Effector memory CD8-positive, alpha-beta T cell (primary cell): ENCODE measurements around the gene MPPED2.

ENCODE experiments used
- ATAC-seq: fragments of 150-1000 bp; cut with Tn5 transposase; replicated peaks from 2 replicates; pipeline ENCODE4 v1.10.0; 2021; ENCODE audit warnings: mild to moderate bottlenecking, moderate library complexity
- DNase-seq, 3 experiments: peaks; one replicate each; pipeline ENCODE4 v3.0.0; 2021
- H3K27ac Mint-ChIP-seq, 2 donors: one replicate each; pipeline ENCODE4 v1.8.0; 2022; ENCODE audit warnings: mild to moderate bottlenecking in 2 of 2, mixed read lengths in 2 of 2, moderate library complexity in 2 of 2
- H3K27me3 Mint-ChIP-seq, 2 donors: one replicate each; pipeline ENCODE4 v1.8.0; 2022; ENCODE audit warnings: mixed read lengths in 2 of 2
- H3K36me3 Mint-ChIP-seq: one replicate; pipeline ENCODE4 v1.8.0; 2022; ENCODE audit warnings: mild to moderate bottlenecking, moderate library complexity, mixed read lengths; ENCODE audit not compliant: insufficient read depth
- H3K4me1 Mint-ChIP-seq, 2 donors: one replicate each; pipeline ENCODE4 v1.8.0; 2022; ENCODE audit warnings: low read depth in 2 of 2, mixed read lengths in 2 of 2
- H3K4me3 Mint-ChIP-seq, 2 donors: one replicate each; pipeline ENCODE4 v1.8.0; 2022; ENCODE audit warnings: mild to moderate bottlenecking in 2 of 2, mixed read lengths in 2 of 2, moderate library complexity in 2 of 2
- H3K9me3 Mint-ChIP-seq, 2 donors: one replicate each; pipeline ENCODE4 v1.8.0; 2022; ENCODE audit warnings: mixed read lengths in 2 of 2

MPPED2 gene

GRCh38 chr11:30459306-30459705 is 126.8 kb downstream of the MPPED2 start:
- Mint-ChIP-seq H3K9me3 (no peaks in the 10 kb centered on the region), H3K27ac (no peak overlapping the region), H3K4me3 (no peak overlapping the region), H3K27me3 (no peaks in the 10 kb centered on the region), H3K4me1 (peaks cover 0 to 3% of the 10 kb centered on the region in 2 donors), H3K36me3 (no peaks in the 10 kb centered on the region)
- ATAC-seq (no peak), DNase-seq (no peak)

GRCh38 chr11:30458541-30458940 is 127.6 kb downstream of the MPPED2 start:
- Mint-ChIP-seq H3K4me3 (no peak overlapping the region), H3K4me1 (peaks cover 0 to 3% of the 10 kb centered on the region in 2 donors), H3K36me3 (no peaks in the 10 kb centered on the region), H3K9me3 (no peaks in the 10 kb centered on the region), H3K27ac (no peak overlapping the region), H3K27me3 (no peaks in the 10 kb centered on the region)
- no peak for ATAC-seq
- no peak for DNase-seq

DNA sequence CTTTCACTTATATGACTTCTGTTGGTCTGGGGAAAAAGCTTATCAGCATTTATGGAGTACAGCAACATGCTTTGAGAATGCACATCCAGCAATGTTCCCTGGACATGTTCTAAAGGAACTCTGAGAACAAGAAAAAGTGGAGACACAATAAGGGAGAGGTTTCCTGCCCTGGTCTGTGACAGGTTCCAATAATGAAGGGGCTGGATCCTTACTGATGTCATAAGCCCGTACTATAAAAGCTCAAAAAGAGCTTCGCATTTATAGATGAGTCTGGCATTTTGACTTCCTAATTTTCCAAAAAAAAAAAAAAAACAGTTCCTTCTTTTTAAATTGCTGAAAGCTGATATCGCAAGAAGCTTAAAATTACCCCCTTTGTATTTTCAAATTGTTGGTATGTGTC is 129.1 kb downstream of the MPPED2 start:
- Mint-ChIP-seq H3K36me3 (no peaks in the 10 kb centered on the region), H3K27ac (no peak overlapping the region), H3K27me3 (no peaks in the 10 kb centered on the region), H3K9me3 (no peaks in the 10 kb centered on the region), H3K4me3 (no peak overlapping the region), H3K4me1 (peaks cover 0 to 2% of the 10 kb centered on the region in 2 donors)
- DNase-seq (no peak), ATAC-seq (no peak)

DNA sequence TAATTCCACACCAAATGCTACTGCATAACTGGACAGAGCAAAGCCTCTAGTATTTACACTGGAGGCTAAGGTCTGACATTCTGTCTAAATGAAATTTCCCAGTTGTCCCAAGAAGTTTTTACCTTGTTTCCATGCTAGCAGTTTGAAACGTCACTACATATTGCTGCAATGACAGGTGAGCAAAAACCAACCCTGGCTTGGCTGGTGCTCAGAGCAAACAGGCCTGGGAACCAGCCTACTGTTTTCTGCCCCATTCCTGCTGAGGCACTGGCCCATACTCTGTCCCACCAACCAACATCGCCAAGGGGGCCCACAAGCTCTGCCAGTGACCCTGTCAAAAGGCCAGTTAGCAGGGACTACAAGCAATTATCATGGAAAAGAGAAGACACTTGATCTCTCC is 131.1 kb downstream of the MPPED2 start:
- no peaks in the 10 kb centered on the region for H3K4me1 Mint-ChIP-seq
- no peaks in the 10 kb centered on the region for H3K36me3 Mint-ChIP-seq
- H3K9me3 Mint-ChIP-seq = no peaks in the 10 kb centered on the region
- no peak for DNase-seq
- H3K27ac Mint-ChIP-seq = no peak overlapping the region
- no peak overlapping the region for H3K4me3 Mint-ChIP-seq
- no peak for ATAC-seq
- no peaks in the 10 kb centered on the region for H3K27me3 Mint-ChIP-seq

GRCh38 chr11:30454541-30454940 is 131.6 kb downstream of the MPPED2 start:
- Mint-ChIP-seq H3K4me1 (no peaks in the 10 kb centered on the region), H3K9me3 (no peaks in the 10 kb centered on the region), H3K27ac (no peak overlapping the region), H3K4me3 (no peak overlapping the region), H3K27me3 (peaks cover 0 to under 1% of the 10 kb centered on the region in 2 donors), H3K36me3 (no peaks in the 10 kb centered on the region)
- DNase-seq (no peak), ATAC-seq (no peak)

DNA sequence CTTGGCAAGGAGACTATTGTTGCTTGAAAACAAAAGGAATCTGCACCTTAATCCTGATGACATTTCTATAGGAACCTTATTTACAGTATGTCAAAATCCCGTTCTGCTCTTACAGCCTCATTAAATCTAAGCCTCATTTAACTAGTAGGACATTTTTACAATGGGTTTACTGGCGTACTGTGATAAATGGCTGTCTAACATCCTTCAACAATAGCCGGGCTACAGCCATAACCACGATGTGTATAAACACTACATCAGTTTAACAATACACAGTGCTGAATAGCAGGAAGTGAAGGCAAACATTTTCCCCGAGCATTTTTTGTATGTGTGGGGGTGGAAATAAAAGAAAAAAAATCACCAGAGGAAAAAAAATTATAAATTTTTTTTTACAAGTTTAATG is 132.0 kb downstream of the MPPED2 start:
- H3K27me3 Mint-ChIP-seq = peaks cover 0 to 5% of the 10 kb centered on the region in 2 donors
- no peak for ATAC-seq
- no peak overlapping the region for H3K27ac Mint-ChIP-seq
- DNase-seq = no peak
- H3K4me1 Mint-ChIP-seq = no peaks in the 10 kb centered on the region
- no peak overlapping the region for H3K4me3 Mint-ChIP-seq
- no peaks in the 10 kb centered on the region for H3K9me3 Mint-ChIP-seq
- H3K36me3 Mint-ChIP-seq = no peaks in the 10 kb centered on the region

DNA sequence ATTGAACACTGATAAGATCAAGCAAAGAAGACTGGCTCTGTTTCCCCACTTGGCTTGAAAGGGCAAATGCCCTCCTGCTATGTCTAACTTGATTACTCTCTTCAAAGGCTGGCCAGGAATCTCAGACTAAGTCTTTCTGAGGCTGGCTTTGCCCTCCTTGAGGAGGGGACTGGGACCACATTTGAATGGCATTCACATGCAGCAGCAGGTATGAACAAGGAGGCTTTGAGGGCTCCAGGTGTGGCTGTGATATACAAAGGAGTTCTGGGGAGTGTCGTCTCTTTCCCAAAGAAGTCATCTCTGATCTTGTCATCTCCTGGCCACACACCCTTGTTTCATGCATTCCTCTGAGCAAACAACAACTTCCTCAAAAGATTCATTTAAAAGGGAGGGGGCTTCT is 132.4 kb downstream of the MPPED2 start:
- Mint-ChIP-seq H3K36me3 (no peaks in the 10 kb centered on the region), H3K27me3 (peaks cover 0 to 9% of the 10 kb centered on the region in 2 donors), H3K9me3 (no peaks in the 10 kb centered on the region), H3K4me3 (no peak overlapping the region), H3K27ac (no peak overlapping the region), H3K4me1 (no peaks in the 10 kb centered on the region)
- no peak for ATAC-seq
- DNase-seq = no peak

DNA sequence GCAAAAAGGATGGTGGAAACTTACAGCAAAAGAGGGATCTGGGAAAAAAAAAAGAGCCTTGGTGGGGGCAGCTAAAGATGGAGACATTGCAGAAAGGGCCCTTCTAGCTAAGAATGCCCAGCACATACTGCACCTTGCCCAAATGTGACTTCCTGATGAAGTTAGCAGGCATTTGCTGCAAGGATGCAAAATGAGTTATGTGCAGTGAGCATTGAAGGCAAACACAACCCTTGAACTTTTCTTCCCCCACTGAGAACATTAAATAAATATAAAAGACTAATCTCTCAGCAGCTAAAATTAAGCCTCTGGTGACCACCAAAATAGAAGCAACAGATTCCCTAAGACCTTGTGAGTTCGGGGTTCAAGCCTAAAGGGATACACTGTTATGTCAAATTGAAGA is 133.3 kb downstream of the MPPED2 start:
- Mint-ChIP-seq H3K27me3 (peaks cover 0 to 10% of the 10 kb centered on the region in 2 donors), H3K9me3 (no peaks in the 10 kb centered on the region), H3K27ac (no peak overlapping the region), H3K4me3 (no peak overlapping the region), H3K4me1 (no peaks in the 10 kb centered on the region), H3K36me3 (no peaks in the 10 kb centered on the region)
- DNase-seq = no peak
- ATAC-seq = no peak

- peaks cover 0 to 10% of the 10 kb centered on the region in 2 donors for H3K27me3 Mint-ChIP-seq
- no peak for DNase-seq
- no peak overlapping the region for H3K4me3 Mint-ChIP-seq
- no peak for ATAC-seq
- no peaks in the 10 kb centered on the region for H3K4me1 Mint-ChIP-seq
- no peaks in the 10 kb centered on the region for H3K9me3 Mint-ChIP-seq
- no peaks in the 10 kb centered on the region for H3K36me3 Mint-ChIP-seq
- no peak overlapping the region for H3K27ac Mint-ChIP-seq
Observed at GRCh38 chr11:30452114-30452513, 134.0 kb downstream of the MPPED2 start.

DNA sequence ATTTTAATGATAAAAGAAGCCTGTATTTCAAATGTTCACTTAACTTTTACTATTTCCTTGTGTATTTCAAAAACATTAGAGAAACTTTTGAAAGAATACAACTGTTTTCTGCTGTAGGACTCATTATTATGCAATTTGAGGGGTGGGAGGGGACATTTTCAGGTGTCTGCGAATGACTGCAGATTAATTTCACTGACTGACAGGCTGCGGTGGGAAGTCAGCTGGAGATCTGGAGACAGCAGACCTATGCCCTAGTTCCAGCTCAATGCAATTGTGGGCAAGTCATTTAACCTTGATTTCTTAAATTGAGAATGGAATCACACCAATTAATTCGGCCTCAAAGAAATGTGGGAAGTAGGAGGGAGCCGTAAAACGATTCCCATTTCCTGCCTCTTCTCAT is 134.5 kb downstream of the MPPED2 start:
- no peak for DNase-seq
- ATAC-seq = no peak
- no peaks in the 10 kb centered on the region for H3K4me1 Mint-ChIP-seq
- no peak overlapping the region for H3K4me3 Mint-ChIP-seq
- peaks cover 0 to 10% of the 10 kb centered on the region in 2 donors for H3K27me3 Mint-ChIP-seq
- no peaks in the 10 kb centered on the region for H3K36me3 Mint-ChIP-seq
- H3K9me3 Mint-ChIP-seq = no peaks in the 10 kb centered on the region
- H3K27ac Mint-ChIP-seq = no peak overlapping the region

DNA sequence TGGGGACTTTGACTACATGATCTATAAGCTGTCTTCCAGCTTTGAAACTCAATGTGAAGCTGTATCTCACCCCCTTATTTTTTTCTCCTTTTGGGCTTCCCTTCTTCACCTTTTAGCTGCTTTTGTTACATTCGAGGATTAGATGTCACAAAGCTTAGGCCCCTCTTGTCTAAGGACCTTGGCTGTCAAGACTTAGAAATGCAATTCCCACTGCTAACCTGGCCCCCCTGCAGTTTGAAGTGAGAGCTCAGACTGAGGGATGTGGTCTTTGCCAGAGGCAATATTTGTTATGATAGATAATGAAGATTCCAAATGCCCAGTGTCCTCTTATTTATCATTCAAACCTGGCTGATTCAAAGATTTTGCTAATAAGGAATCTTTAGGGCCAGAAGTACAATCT is 135.0 kb downstream of the MPPED2 start:
- peaks cover 0 to 10% of the 10 kb centered on the region in 2 donors for H3K27me3 Mint-ChIP-seq
- H3K4me1 Mint-ChIP-seq = no peaks in the 10 kb centered on the region
- ATAC-seq (no peak), DNase-seq (no peak)
- no peak overlapping the region for H3K27ac Mint-ChIP-seq
- no peaks in the 10 kb centered on the region for H3K36me3 Mint-ChIP-seq
- no peak overlapping the region for H3K4me3 Mint-ChIP-seq
- no peaks in the 10 kb centered on the region for H3K9me3 Mint-ChIP-seq

- no peaks in the 10 kb centered on the region for H3K4me1 Mint-ChIP-seq
- H3K9me3 Mint-ChIP-seq = no peaks in the 10 kb centered on the region
- H3K27ac Mint-ChIP-seq = no peak overlapping the region
- no peaks in the 10 kb centered on the region for H3K36me3 Mint-ChIP-seq
- peaks cover 0 to 10% of the 10 kb centered on the region in 2 donors for H3K27me3 Mint-ChIP-seq
- DNase-seq (no peak), ATAC-seq (no peak)
- no peak overlapping the region for H3K4me3 Mint-ChIP-seq
Observed at GRCh38 chr11:30447058-30447640, 139.0 kb downstream of the MPPED2 start.

- Mint-ChIP-seq H3K4me3 (no peak overlapping the region), H3K9me3 (no peaks in the 10 kb centered on the region), H3K27me3 (peaks cover 0 to 10% of the 10 kb centered on the region in 2 donors), H3K4me1 (no peaks in the 10 kb centered on the region), H3K36me3 (no peaks in the 10 kb centered on the region), H3K27ac (no peak overlapping the region)
- ATAC-seq (no peak), DNase-seq (no peak)
Observed at GRCh38 chr11:30446520-30446919, 139.6 kb downstream of the MPPED2 start.

GRCh38 chr11:30445056-30445455 is 141.1 kb downstream of the MPPED2 start:
- no peak for ATAC-seq
- H3K4me1 Mint-ChIP-seq = no peaks in the 10 kb centered on the region

DNA sequence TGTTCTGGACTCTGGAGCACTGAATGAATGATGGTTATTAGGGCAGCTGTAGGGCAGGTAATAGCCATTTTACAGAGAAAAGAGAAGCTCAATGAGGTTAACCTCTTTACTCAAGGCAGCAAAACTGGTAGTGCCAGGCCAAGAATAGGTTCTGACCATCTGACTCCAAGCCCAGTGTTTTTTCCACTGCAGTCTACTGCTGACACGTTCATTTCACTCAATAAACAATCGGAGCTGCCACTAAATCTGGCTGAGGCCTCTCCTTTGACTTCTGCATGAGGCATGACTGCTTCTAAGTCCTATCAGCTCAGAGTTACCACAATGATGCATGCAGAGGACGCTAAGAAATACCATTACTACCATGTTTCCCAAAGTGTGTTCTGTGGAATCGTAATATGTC is 145.6 kb downstream of the MPPED2 start:
- Mint-ChIP-seq H3K4me1 (no peaks in the 10 kb centered on the region), H3K9me3 (peaks cover 0 to 6% of the 10 kb centered on the region in 2 donors), H3K27me3 (no peaks in the 10 kb centered on the region), H3K4me3 (no peak overlapping the region), H3K27ac (no peak overlapping the region), H3K36me3 (no peaks in the 10 kb centered on the region)
- ATAC-seq (no peak), DNase-seq (no peak)

More at GRCh38 chr11:30445056-30445455, 141.1 kb downstream of the MPPED2 start:
- Mint-ChIP-seq H3K36me3 (no peaks in the 10 kb centered on the region), H3K27ac (no peak overlapping the region), H3K4me3 (no peak overlapping the region), H3K27me3 (peaks cover 0 to 10% of the 10 kb centered on the region in 2 donors), H3K9me3 (no peaks in the 10 kb centered on the region)
- no peak for DNase-seq
